Adrenal gland (tissue), 12 donors: ENCODE data around the gene RUFY1. TPM values are rescaled to one million over a fixed set of nuclear protein-coding genes. Genes with fewer than 3 reads are reported as not detected.
A peak's percentile ranks its signal among the peaks of the same experiment; 100 is the strongest.

Experiments
- DNase-seq, 7 donors: peaks; one replicate each; pipeline ENCODE4 v3.0.0-alpha.2; 2019 to 2020
- H3K27ac ChIP-seq, 5 donors: fragments of 200-600 bp; sonication (generic) in 4 of 5; 1 replicate in 3 of 5; 2 replicates in 2 of 5; pipeline versions ENCODE4 v1.5.1 to v1.8.0; 2016 to 2020; ENCODE audit warnings: mild to moderate bottlenecking in 1 of 5
- H3K27me3 ChIP-seq: fragments of 200-600 bp; 2 replicates; pipeline ENCODE4 v1.8.0; 2021
- H3K36me3 ChIP-seq, 2 donors: fragments of 200-600 bp; replicated peaks in 1 of 2; 1 replicate in 1 of 2; 2 replicates in 1 of 2; pipeline versions ENCODE4 v1.5.1 to v1.8.0; 2018 to 2022
- H3K4me1 ChIP-seq, 2 donors: fragments of 200-600 bp; replicated peaks in 1 of 2; 1 replicate in 1 of 2; 2 replicates in 1 of 2; pipeline versions ENCODE4 v1.5.1 to v1.8.0; 2018 to 2021
- H3K4me3 ChIP-seq, 4 donors: fragments of 200-600 bp; sonication (generic) in 3 of 4; one replicate each; pipeline ENCODE4 v1.5.1; 2016 to 2018
- H3K9me3 ChIP-seq, 3 donors: fragments of 200-600 bp; sonication (generic) in 1 of 3; replicated peaks in 1 of 3; 1 replicate in 2 of 3; 2 replicates in 1 of 3; pipeline versions ENCODE4 v1.5.1 to v1.8.0; 2016 to 2021
- CTCF ChIP-seq, 6 experiments: fragments of 450-650 bp in 4 of 6; fragments of 200-600 bp in 2 of 6; sonication (generic) in 1 of 6; IDR thresholded peaks; 1 replicate in 5 of 6; 2 replicates in 1 of 6; pipeline versions ENCODE4 v1.5.1 to v1.8.0; 2016 to 2021; ENCODE audit warnings: antibody characterized with exemption in 6 of 6, mild to moderate bottlenecking in 2 of 6, moderate library complexity in 1 of 6
- POLR2A ChIP-seq, 2 donors: fragments of 450-650 bp; IDR thresholded peaks; one replicate each; pipeline ENCODE4 v1.6.1; 2017; ENCODE audit warnings: antibody characterized with exemption in 2 of 2, mild to moderate bottlenecking in 2 of 2, moderate library complexity in 1 of 2
- WGBS, 4 donors: extraction: QIAGEN DNeasy Blood & Tissue Kit in 2 of 4; methylation state at CpG; one replicate each; pipeline versions ENCODE4 v1.1.5 to v1.1.7; 2013 to 2017; 5-methylcytosine and 5-hydroxymethylcytosine counted together
- intact Hi-C, 2 donors: fragments of 100-400 bp; cut with DNase I; formaldehyde crosslinking; loops; one replicate each; pipeline versions ENCODE4 v1.14.1 to v1.15.0; 2022 to 2023
- polyA plus RNA-seq, 3 donors: library from polyadenylated mRNA; stranded (reverse); fragments of 200-250 nt in 2 of 3; fragments of 350-450 nt in 1 of 3; fragmentation: Illumina TruSeq in 1 of 3; extraction: RNeasy Lipid Tissue Mini Kit (QIAGEN cat#74804) in 1 of 3; gene quantifications; one replicate each; pipeline ENCODE4 v1.2.3, GENCODE V29; 2013 to 2014
- total RNA-seq, 9 donors: library from RNA; depleted of rRNA in 4 of 9; stranded (reverse); fragments of >200 nt in 4 of 9; fragments of 120-200 nt in 1 of 9; fragmentation: NEBNext Ultra II Directional in 1 of 9; extraction: Animal tissue kit (Norgen Biotek cat#: 25700) in 1 of 9; gene quantifications; one replicate each; pipeline versions ENCODE4 v1.1.0 to v1.2.4, GENCODE V29; 2013 to 2023
- donor health status: healthy with polysubstance abuse.
- donor health status: Bipolar disorder and iron deficiency.
- donor health status: DM: yes; HTN: yes; CAD: no.
- donor health status: DM: no; HTN: no; CAD: no.
- donor health status: DM: no; HTN: no; CAD: no.
- donor health status: DM: yes; HTN: yes; CAD: no.

RUFY1 gene
- total and polyA plus RNA-seq, 12 donors: 43.7 to 83.9 (median 56.7) TPM

- Histone ChIP-seq H3K36me3 (peaks cover 0 to 97% of the 10 kb centered on the region in 2 donors), H3K27ac (peak overlapping the region in 1 of 5 donors; percentile 13), H3K4me3 (no peak overlapping the region), H3K4me1 (peaks cover 3 to 57% of the 10 kb centered on the region in 2 donors), H3K27me3 (no peaks in the 10 kb centered on the region), H3K9me3 (no peaks in the 10 kb centered on the region)
- WGBS, 4 donors: 65 to 71% (median 68%) methylated on average over 7 to 8 of the region's 8 CpGs
- no peak for TF ChIP-seq POLR2A (IDR thresholded peaks at IDR 0.05)
- no peak for TF ChIP-seq CTCF (IDR thresholded peaks at IDR 0.05)
- intact Hi-C loops: no loop called here
- peak in 1 of 7 donors; percentile 61 for DNase-seq
Measured at GRCh38 chr5:179613460-179614071, 63.2 kb downstream of the RUFY1 start.

GRCh38 chr5:179614745-179615144 is 64.4 kb downstream of the RUFY1 start:
- Histone ChIP-seq H3K4me1 (peaks cover 14 to 69% of the 10 kb centered on the region in 2 donors), H3K27me3 (no peaks in the 10 kb centered on the region), H3K36me3 (peaks cover 0 to 97% of the 10 kb centered on the region in 2 donors), H3K9me3 (no peaks in the 10 kb centered on the region), H3K4me3 (no peak overlapping the region), H3K27ac (no peak overlapping the region)
- 56 to 60% (median 57%) methylated on average over 8 of the region's 8 CpGs for WGBS, 4 donors
- intact Hi-C loops: no loop called here
- DNase-seq: no peak
- TF ChIP-seq POLR2A (IDR thresholded peaks at IDR 0.05) (no peak), CTCF (IDR thresholded peaks at IDR 0.05) (no peak)

GRCh38 chr5:179615203-179615602 is 64.8 kb downstream of the RUFY1 start:
- DNase-seq: no peak
- WGBS, 4 donors: 39 to 50% (median 44%) methylated on average over 2 of the region's 2 CpGs
- peaks cover 16 to 73% of the 10 kb centered on the region in 2 donors for H3K4me1 ChIP-seq

GRCh38 chr5:179616002-179616594 is 65.7 kb downstream of the RUFY1 start:
- intact Hi-C loops: no loop called here
- TF ChIP-seq CTCF (IDR thresholded peaks at IDR 0.05) (no peak), POLR2A (IDR thresholded peaks at IDR 0.05) (no peak)
- Histone ChIP-seq H3K4me3 (no peak overlapping the region), H3K9me3 (no peaks in the 10 kb centered on the region), H3K27me3 (no peaks in the 10 kb centered on the region), H3K4me1 (peaks cover 22 to 79% of the 10 kb centered on the region in 2 donors), H3K36me3 (peaks cover 0 to 96% of the 10 kb centered on the region in 2 donors), H3K27ac (no peak overlapping the region)
- 70 to 75% (median 73%) methylated on average over 9 of the region's 9 CpGs for WGBS, 4 donors
- no peak for DNase-seq

More at GRCh38 chr5:179615203-179615602, 64.8 kb downstream of the RUFY1 start:
- Histone ChIP-seq H3K27me3 (no peaks in the 10 kb centered on the region), H3K36me3 (peaks cover 0 to 96% of the 10 kb centered on the region in 2 donors), H3K9me3 (no peaks in the 10 kb centered on the region), H3K27ac (no peak overlapping the region), H3K4me3 (no peak overlapping the region)
- TF ChIP-seq POLR2A (IDR thresholded peaks at IDR 0.05) (no peak), CTCF (IDR thresholded peaks at IDR 0.05) (no peak)
- intact Hi-C loops: no loop called here
